Fibroblast of lung (primary cell): ENCODE measurements around the gene FSTL4.

Source experiments
- EZH2 ChIP-seq: IDR thresholded peaks from 2 replicates; pipeline ENCODE4 v1.5.1; 2012; ENCODE audit warnings: low read length, control low read depth, mild to moderate bottlenecking; ENCODE audit errors: missing control alignments
- TF ChIP-seq, protein P1 (sequence below), 2 donors: IDR thresholded peaks in 1 of 2; conservative IDR thresholded peaks in 1 of 2; 1 replicate in 1 of 2; 2 replicates in 1 of 2; pipeline ENCODE4 v1.5.1; 2011 to 2012; ENCODE audit warnings: low read length in 2 of 2, control low read depth in 1 of 2, inconsistent platforms in 1 of 2, low read depth in 1 of 2, mild to moderate bottlenecking in 1 of 2

DNA sequence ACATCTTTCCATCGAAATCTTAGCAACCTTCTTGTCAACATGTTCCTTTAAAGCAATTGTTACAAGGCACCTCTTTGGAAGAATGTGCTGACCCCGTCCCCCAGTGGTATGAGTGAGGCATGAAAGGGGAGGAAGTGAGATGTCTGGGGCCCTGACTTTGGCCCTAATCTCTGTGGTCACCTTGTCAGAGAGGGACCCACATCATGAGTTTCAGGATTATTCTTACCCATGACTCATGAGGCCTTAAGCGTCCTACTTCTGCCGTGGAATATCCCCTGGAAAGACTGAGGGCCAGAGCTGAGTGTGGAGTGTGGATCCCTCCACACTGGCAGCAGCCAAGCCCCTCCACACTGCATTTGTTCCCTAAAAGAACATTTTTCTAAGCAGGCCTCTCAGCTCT, 81.2 kb downstream of the FSTL4 start:
- TF ChIP-seq, protein P1, sequence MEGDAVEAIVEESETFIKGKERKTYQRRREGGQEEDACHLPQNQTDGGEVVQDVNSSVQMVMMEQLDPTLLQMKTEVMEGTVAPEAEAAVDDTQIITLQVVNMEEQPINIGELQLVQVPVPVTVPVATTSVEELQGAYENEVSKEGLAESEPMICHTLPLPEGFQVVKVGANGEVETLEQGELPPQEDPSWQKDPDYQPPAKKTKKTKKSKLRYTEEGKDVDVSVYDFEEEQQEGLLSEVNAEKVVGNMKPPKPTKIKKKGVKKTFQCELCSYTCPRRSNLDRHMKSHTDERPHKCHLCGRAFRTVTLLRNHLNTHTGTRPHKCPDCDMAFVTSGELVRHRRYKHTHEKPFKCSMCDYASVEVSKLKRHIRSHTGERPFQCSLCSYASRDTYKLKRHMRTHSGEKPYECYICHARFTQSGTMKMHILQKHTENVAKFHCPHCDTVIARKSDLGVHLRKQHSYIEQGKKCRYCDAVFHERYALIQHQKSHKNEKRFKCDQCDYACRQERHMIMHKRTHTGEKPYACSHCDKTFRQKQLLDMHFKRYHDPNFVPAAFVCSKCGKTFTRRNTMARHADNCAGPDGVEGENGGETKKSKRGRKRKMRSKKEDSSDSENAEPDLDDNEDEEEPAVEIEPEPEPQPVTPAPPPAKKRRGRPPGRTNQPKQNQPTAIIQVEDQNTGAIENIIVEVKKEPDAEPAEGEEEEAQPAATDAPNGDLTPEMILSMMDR (conservative IDR thresholded peaks at IDR 0.05 in 1 of 2, IDR thresholded peaks at IDR 0.05 in 1 of 2; ENCODE audit: low read depth in 1 of 2, low read length in 2 of 2): no peak
- no peak for TF ChIP-seq EZH2
